WERI-Rb-1 (cell line): ENCODE measurements around the gene DNAJC5.

Source experiments
- DNase-seq: peaks from one replicate; pipeline ENCODE4 v3.0.0-alpha.2; 2020
- H3K27ac ChIP-seq: fragments of 250-450 bp; sonication (Bioruptor Pico); 2 replicates; pipeline ENCODE4 v1.5.1; 2020; ENCODE audit warnings: mild to moderate bottlenecking, moderate library complexity
- H3K27me3 ChIP-seq: fragments of 250-450 bp; sonication (Bioruptor Pico); 2 replicates; pipeline ENCODE4 v1.5.1; 2021; ENCODE audit warnings: mild to moderate bottlenecking, low read depth, moderate library complexity; ENCODE audit not compliant: insufficient read depth, severe bottlenecking
- H3K36me3 ChIP-seq: fragments of 250-450 bp; sonication (Bioruptor Pico); 2 replicates; pipeline ENCODE4 v1.5.1; 2020; ENCODE audit warnings: mild to moderate bottlenecking, moderate library complexity
- H3K4me3 ChIP-seq: 2 replicates; pipeline ENCODE4 v1.5.1; 2011; ENCODE audit warnings: low read depth, mild to moderate bottlenecking, control low read depth, low read length
- H3K9me3 ChIP-seq: fragments of 250-450 bp; sonication (Bioruptor Pico); 2 replicates; pipeline ENCODE4 v1.5.1; 2021; ENCODE audit warnings: mild to moderate bottlenecking, moderate library complexity; ENCODE audit not compliant: severe bottlenecking
- CTCF ChIP-seq: IDR thresholded peaks from 2 replicates; pipeline ENCODE4 v1.5.1; 2011; ENCODE audit warnings: low read depth, mild to moderate bottlenecking, control low read depth, inconsistent platforms, low read length

DNAJC5 gene

GRCh38 chr20:63931735-63932134, 36.8 kb downstream of the DNAJC5 start:
- Histone ChIP-seq H3K4me3 (no peak overlapping the region), H3K36me3 (peaks cover 18% of the 10 kb centered on the region), H3K9me3 (no peaks in the 10 kb centered on the region), H3K27ac (no peak overlapping the region), H3K27me3 (no peaks in the 10 kb centered on the region)
- DNase-seq, result no peak
- no peak for TF ChIP-seq CTCF

GRCh38 chr20:63932606-63933160, 37.8 kb downstream of the DNAJC5 start:
- TF ChIP-seq CTCF, result no peak
- Histone ChIP-seq H3K9me3 (no peaks in the 10 kb centered on the region), H3K4me3 (no peak overlapping the region), H3K27ac (no peak overlapping the region), H3K27me3 (no peaks in the 10 kb centered on the region), H3K36me3 (peaks cover 18% of the 10 kb centered on the region)
- DNase-seq, result no peak

GRCh38 chr20:63933646-63934045, 38.7 kb downstream of the DNAJC5 start:
- no peak for TF ChIP-seq CTCF
- Histone ChIP-seq H3K27ac (no peak overlapping the region), H3K4me3 (no peak overlapping the region), H3K27me3 (no peaks in the 10 kb centered on the region), H3K9me3 (no peaks in the 10 kb centered on the region), H3K36me3 (peaks cover 11% of the 10 kb centered on the region)
- DNase-seq, result no peak

- peaks cover 11% of the 10 kb centered on the region for H3K36me3 ChIP-seq
- H3K9me3 ChIP-seq, result no peaks in the 10 kb centered on the region
- no peaks in the 10 kb centered on the region for H3K27me3 ChIP-seq
- no peak overlapping the region for H3K27ac ChIP-seq
- TF ChIP-seq CTCF, result peak; percentile 44; the same call in 1 of the 2 replicates
- no peak overlapping the region for H3K4me3 ChIP-seq
- no peak for DNase-seq
These were observed 39.5 kb downstream of the DNAJC5 start for GRCh38 chr20:63934271-63935068.

- H3K4me3 ChIP-seq, result no peak overlapping the region
- H3K27ac ChIP-seq, result no peak overlapping the region
- DNase-seq, result no peak
- TF ChIP-seq CTCF, result no peak
- H3K9me3 ChIP-seq, result no peaks in the 10 kb centered on the region
- H3K36me3 ChIP-seq, result peaks cover 14% of the 10 kb centered on the region
- no peaks in the 10 kb centered on the region for H3K27me3 ChIP-seq
These were observed 40.5 kb downstream of the DNAJC5 start for GRCh38 chr20:63935447-63935846.
